ENCODE data around the gene AURKAIP1. TPM values are rescaled to one million over a fixed set of nuclear protein-coding genes. Genes with fewer than 3 reads are reported as not detected.
A peak's percentile ranks its signal among the peaks of the same experiment; 100 is the strongest.
"Not testable (repeated sequence)": the region's sequence is repeated elsewhere in the genome, so short reads cannot be mapped to it uniquely, and the experiment has no call there.

AURKAIP1 gene
- polyA plus RNA-seq, 6 donors from 2014 or later = 103 to 122 (median 106) TPM

- H3K4me3 Mint-ChIP-seq = peak overlapping the region in 3 of 8 donors; percentile 21 to 56 (median 41)
- not testable (repeated sequence) for DNase-seq; H3K36me3 Mint-ChIP-seq; H3K9me3 Mint-ChIP-seq; ATAC-seq (ENCODE audit: low read depth in 2 of 2)
- H3K27me3 Mint-ChIP-seq = peaks cover 4 to 23% (median 21%) of the 10 kb centered on the region in 3 donors
- peaks cover 5 to 12% (median 8%) of the 10 kb centered on the region in 3 donors for H3K4me1 Mint-ChIP-seq
- H3K27ac Mint-ChIP-seq = peak overlapping the region in 4 of 6 donors; percentile 25 to 40 (median 34)
Observed at GRCh38 chr1:1417825-1418463, 42.9 kb upstream of the AURKAIP1 start.

GRCh38 chr1:1417396-1417795 lies 42.4 kb upstream of the AURKAIP1 start:
- not testable (repeated sequence) for DNase-seq; ATAC-seq (ENCODE audit: low read depth in 2 of 2); H3K36me3 Mint-ChIP-seq; H3K9me3 Mint-ChIP-seq; H3K4me3 Mint-ChIP-seq
- peaks cover 5 to 12% (median 8%) of the 10 kb centered on the region in 3 donors for H3K4me1 Mint-ChIP-seq
- H3K27me3 Mint-ChIP-seq = peaks cover 0 to 17% (median 16%) of the 10 kb centered on the region in 3 donors
- peak overlapping the region in 3 of 6 donors; percentile 3 to 40 (median 25) for H3K27ac Mint-ChIP-seq

GRCh38 chr1:1415751-1416150 lies 40.7 kb upstream of the AURKAIP1 start:
- no peak for ATAC-seq (ENCODE audit: low read depth in 2 of 2)
- Mint-ChIP-seq H3K4me3 (no peak overlapping the region), H3K4me1 (peaks cover 7 to 14% (median 12%) of the 10 kb centered on the region in 3 donors), H3K27ac (no peak overlapping the region), H3K27me3 (peaks cover 0 to 3% (median 3%) of the 10 kb centered on the region in 3 donors), H3K36me3 (no peaks in the 10 kb centered on the region), H3K9me3 (peaks cover 0 to 2% (median 0%) of the 10 kb centered on the region in 7 donors)
- DNase-seq = no peak

- Mint-ChIP-seq H3K4me1 (peaks cover 4 to 19% (median 12%) of the 10 kb centered on the region in 3 donors), H3K4me3 (peak overlapping the region in 1 of 8 donors; percentile 68)
- not testable (repeated sequence) for DNase-seq; H3K9me3 Mint-ChIP-seq; H3K36me3 Mint-ChIP-seq; H3K27ac Mint-ChIP-seq; ATAC-seq (ENCODE audit: low read depth in 2 of 2); H3K27me3 Mint-ChIP-seq
Observed at GRCh38 chr1:1412311-1412902, 37.4 kb upstream of the AURKAIP1 start.

GRCh38 chr1:1411626-1412025 lies 36.6 kb upstream of the AURKAIP1 start:
- H3K9me3 Mint-ChIP-seq = peaks cover 0 to 2% (median 0%) of the 10 kb centered on the region in 7 donors
- ATAC-seq (ENCODE audit: low read depth in 2 of 2) (no peak), DNase-seq (no peak)
- H3K4me1 Mint-ChIP-seq = peaks cover 4 to 22% (median 12%) of the 10 kb centered on the region in 3 donors
- no peaks in the 10 kb centered on the region for H3K36me3 Mint-ChIP-seq
- no peaks in the 10 kb centered on the region for H3K27me3 Mint-ChIP-seq
- peak overlapping the region in 2 of 6 donors; percentile 41 to 45 for H3K27ac Mint-ChIP-seq
- H3K4me3 Mint-ChIP-seq = no peak overlapping the region

- not testable (repeated sequence) for H3K27me3 Mint-ChIP-seq; DNase-seq; H3K27ac Mint-ChIP-seq; H3K36me3 Mint-ChIP-seq; ATAC-seq (ENCODE audit: low read depth in 2 of 2); H3K9me3 Mint-ChIP-seq
- H3K4me3 Mint-ChIP-seq = peak overlapping the region in 4 of 8 donors; percentile 47 to 76 (median 54)
- peaks cover 9 to 35% (median 17%) of the 10 kb centered on the region in 3 donors for H3K4me1 Mint-ChIP-seq
Observed at GRCh38 chr1:1410238-1410637, 35.2 kb upstream of the AURKAIP1 start.

- DNase-seq = peak; percentile 46
- Mint-ChIP-seq H3K4me1 (peaks cover 13 to 45% (median 17%) of the 10 kb centered on the region in 3 donors), H3K4me3 (peak overlapping the region; percentile 83 to 98 (median 92)), H3K27ac (peak overlapping the region in 4 of 6 donors; percentile 90 to 95 (median 94)), H3K27me3 (no peaks in the 10 kb centered on the region), H3K9me3 (peaks cover 0 to 2% (median 0%) of the 10 kb centered on the region in 7 donors), H3K36me3 (no peaks in the 10 kb centered on the region)
- peak; percentile 38 to 44 for ATAC-seq (ENCODE audit: low read depth in 2 of 2)
Observed at GRCh38 chr1:1407636-1408318, 32.8 kb upstream of the AURKAIP1 start.

- Mint-ChIP-seq H3K27ac (peak within 1 kb of the TSS; percentile 83 to 97 (median 92)), H3K27me3 (no peaks in the 10 kb centered on the region), H3K9me3 (no peaks in the 10 kb centered on the region), H3K36me3 (no peaks in the 10 kb centered on the region), H3K4me3 (peak within 1 kb of the TSS; percentile 91 to 98 (median 94)), H3K4me1 (peaks cover 17 to 52% (median 22%) of the 10 kb centered on the region in 3 donors)
- ATAC-seq (ENCODE audit: low read depth in 2 of 2) (peak; percentile 95 to 96), DNase-seq (peak; percentile 92)
Observed at GRCh38 chr1:1406821-1407635, 32.0 kb upstream of the AURKAIP1 start, which contains the start of gene MRPL20. Gene MRPL20, minus strand, starts transcription at chr1:1407293. Its CDS starts 76 bp downstream, at chr1:1407217.

- Mint-ChIP-seq H3K36me3 (no peaks in the 10 kb centered on the region), H3K4me1 (peaks cover 14 to 56% (median 19%) of the 10 kb centered on the region in 3 donors), H3K27ac (peak overlapping the region; percentile 70 to 94 (median 92)), H3K9me3 (no peaks in the 10 kb centered on the region), H3K4me3 (peak overlapping the region; percentile 91 to 98 (median 94)), H3K27me3 (no peaks in the 10 kb centered on the region)
- ATAC-seq (ENCODE audit: low read depth in 2 of 2) = no peak
- no peak for DNase-seq
Observed at GRCh38 chr1:1406101-1406820, 31.3 kb upstream of the AURKAIP1 start.

GRCh38 chr1:1403653-1404052 lies 28.6 kb upstream of the AURKAIP1 start:
- H3K27ac Mint-ChIP-seq = peak overlapping the region in 4 of 6 donors; percentile 3 to 77 (median 24)

GRCh38 chr1:1402901-1403392 lies 27.9 kb upstream of the AURKAIP1 start:
- Mint-ChIP-seq H3K4me1 (peaks cover 30 to 61% (median 31%) of the 10 kb centered on the region in 3 donors), H3K4me3 (peak overlapping the region in 2 of 8 donors; percentile 90 to 97), H3K27ac (peak overlapping the region in 5 of 6 donors; percentile 10 to 77 (median 34))
- ATAC-seq (ENCODE audit: low read depth in 2 of 2); H3K36me3 Mint-ChIP-seq; H3K9me3 Mint-ChIP-seq; H3K27me3 Mint-ChIP-seq; DNase-seq: not testable (repeated sequence)

More at GRCh38 chr1:1403653-1404052, 28.6 kb upstream of the AURKAIP1 start:
- ATAC-seq (ENCODE audit: low read depth in 2 of 2) = no peak
- Mint-ChIP-seq H3K4me1 (peaks cover 27 to 63% (median 30%) of the 10 kb centered on the region in 3 donors), H3K4me3 (peak overlapping the region in 4 of 8 donors; percentile 33 to 97 (median 56)), H3K36me3 (no peaks in the 10 kb centered on the region), H3K9me3 (no peaks in the 10 kb centered on the region), H3K27me3 (no peaks in the 10 kb centered on the region)
- no peak for DNase-seq

All from naive B cell (primary cell).